Upper lobe of right lung (tissue), 1 donor: ENCODE results near the gene OR4D1. TPM values are rescaled to one million over a fixed set of nuclear protein-coding genes. Genes with fewer than 3 reads are reported as not detected.

Experiments used
- ATAC-seq: fragments of 200-7000 bp; cut with Tn5 transposase; one replicate; pipeline ENCODE4 v1.9.1; 2020; ENCODE audit warnings: mild to moderate bottlenecking, moderate library complexity
- DNase-seq: peaks from one replicate; pipeline ENCODE4 v3.0.0-alpha.2; 2020
- H3K27ac ChIP-seq: fragments of 200-600 bp; one replicate; pipeline ENCODE4 v1.8.0; 2022
- H3K27me3 ChIP-seq: fragments of 200-600 bp; one replicate; pipeline ENCODE4 v1.8.0; 2022; ENCODE audit warnings: mild to moderate bottlenecking
- H3K36me3 ChIP-seq: fragments of 200-600 bp; one replicate; pipeline ENCODE4 v1.8.0; 2022
- H3K4me1 ChIP-seq: fragments of 200-600 bp; one replicate; pipeline ENCODE4 v1.8.0; 2022
- H3K4me3 ChIP-seq: fragments of 200-600 bp; one replicate; pipeline ENCODE4 v1.8.0; 2022; ENCODE audit warnings: mild to moderate bottlenecking
- H3K9me3 ChIP-seq: fragments of 200-600 bp; one replicate; pipeline ENCODE4 v1.8.0; 2022
- intact Hi-C: fragments of 100-400 bp; cut with DNase I; formaldehyde crosslinking; loops from one replicate; pipeline ENCODE4 v1.11.0; 2022
- total RNA-seq: library from RNA; stranded (reverse); fragmentation: NEBNext Ultra II Directional; extraction: Animal tissue kit (Norgen Biotek cat#: 25700); gene quantifications from one replicate; pipeline ENCODE4 v1.2.1, GENCODE V29; 2021
- TF ChIP-seq, protein P1 (sequence below): fragments of 200-600 bp; IDR thresholded peaks from one replicate; pipeline ENCODE4 v1.8.0; 2022; ENCODE audit warnings: antibody characterized with exemption
- donor health status: DM: no; HTN: yes; CAD: no; lungs with severe emphysema.

OR4D1 gene
- total RNA-seq, 1 donor from 2014 or later, result not detected

DNA sequence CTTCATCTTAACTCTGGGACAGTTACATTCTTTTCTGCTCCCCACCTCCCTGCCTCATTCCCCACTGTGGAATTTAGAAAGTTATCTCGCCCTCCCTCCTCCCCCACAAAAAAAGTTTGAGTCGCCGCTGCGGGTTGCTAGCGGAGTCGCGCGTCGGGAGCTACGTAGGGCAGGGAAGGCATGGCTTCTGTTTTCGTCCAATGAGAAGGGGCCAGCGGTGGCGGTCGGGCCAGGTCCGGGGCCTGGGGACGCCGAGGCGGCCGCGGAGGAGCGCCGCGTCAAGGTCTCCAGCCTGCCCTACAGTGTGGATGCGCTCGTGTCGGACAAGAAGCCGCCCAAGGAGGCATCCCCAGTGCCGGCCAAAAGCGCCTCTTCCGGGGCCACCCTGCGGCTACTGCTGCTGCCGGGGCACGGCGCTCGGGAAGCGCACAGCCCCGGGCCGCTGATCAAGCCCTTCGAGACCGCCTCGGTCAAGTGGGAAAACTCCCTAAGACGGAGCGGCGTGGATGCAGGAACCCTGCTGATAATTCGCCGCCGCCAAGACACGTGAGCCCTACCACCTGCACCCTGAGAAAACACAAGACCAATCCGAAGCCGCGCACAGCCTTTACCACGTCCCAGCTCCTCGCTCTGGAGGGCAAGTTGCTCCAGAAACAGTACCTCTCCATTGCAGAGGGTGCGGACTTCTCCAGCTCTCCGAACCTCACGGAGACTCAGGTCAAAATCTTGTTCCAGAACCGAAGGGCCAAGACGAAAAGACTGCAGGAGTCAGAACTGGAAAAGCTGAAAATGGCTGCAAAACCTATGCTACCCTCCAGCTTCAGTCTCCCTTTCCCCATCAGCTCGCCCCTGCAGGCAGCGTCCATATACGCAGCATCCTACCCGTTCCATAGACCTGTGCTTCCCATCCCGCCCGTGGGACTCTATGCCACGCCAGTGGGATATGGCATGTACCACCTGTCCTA, 8.9 kb downstream of the OR4D1 start:
- ATAC-seq (peak; percentile 80), DNase-seq (peak; percentile 66)
- no peak overlapping the region for H3K27ac ChIP-seq
- H3K4me1 ChIP-seq, result no peaks in the 10 kb centered on the region
- TF ChIP-seq, protein P1, sequence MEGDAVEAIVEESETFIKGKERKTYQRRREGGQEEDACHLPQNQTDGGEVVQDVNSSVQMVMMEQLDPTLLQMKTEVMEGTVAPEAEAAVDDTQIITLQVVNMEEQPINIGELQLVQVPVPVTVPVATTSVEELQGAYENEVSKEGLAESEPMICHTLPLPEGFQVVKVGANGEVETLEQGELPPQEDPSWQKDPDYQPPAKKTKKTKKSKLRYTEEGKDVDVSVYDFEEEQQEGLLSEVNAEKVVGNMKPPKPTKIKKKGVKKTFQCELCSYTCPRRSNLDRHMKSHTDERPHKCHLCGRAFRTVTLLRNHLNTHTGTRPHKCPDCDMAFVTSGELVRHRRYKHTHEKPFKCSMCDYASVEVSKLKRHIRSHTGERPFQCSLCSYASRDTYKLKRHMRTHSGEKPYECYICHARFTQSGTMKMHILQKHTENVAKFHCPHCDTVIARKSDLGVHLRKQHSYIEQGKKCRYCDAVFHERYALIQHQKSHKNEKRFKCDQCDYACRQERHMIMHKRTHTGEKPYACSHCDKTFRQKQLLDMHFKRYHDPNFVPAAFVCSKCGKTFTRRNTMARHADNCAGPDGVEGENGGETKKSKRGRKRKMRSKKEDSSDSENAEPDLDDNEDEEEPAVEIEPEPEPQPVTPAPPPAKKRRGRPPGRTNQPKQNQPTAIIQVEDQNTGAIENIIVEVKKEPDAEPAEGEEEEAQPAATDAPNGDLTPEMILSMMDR, result no peak
- intact Hi-C loops, result no loop called here
- no peaks in the 10 kb centered on the region for H3K36me3 ChIP-seq
- peaks cover 57% of the 10 kb centered on the region for H3K27me3 ChIP-seq
- peak overlapping the region; percentile 39 for H3K4me3 ChIP-seq
- H3K9me3 ChIP-seq, result no peaks in the 10 kb centered on the region

DNA sequence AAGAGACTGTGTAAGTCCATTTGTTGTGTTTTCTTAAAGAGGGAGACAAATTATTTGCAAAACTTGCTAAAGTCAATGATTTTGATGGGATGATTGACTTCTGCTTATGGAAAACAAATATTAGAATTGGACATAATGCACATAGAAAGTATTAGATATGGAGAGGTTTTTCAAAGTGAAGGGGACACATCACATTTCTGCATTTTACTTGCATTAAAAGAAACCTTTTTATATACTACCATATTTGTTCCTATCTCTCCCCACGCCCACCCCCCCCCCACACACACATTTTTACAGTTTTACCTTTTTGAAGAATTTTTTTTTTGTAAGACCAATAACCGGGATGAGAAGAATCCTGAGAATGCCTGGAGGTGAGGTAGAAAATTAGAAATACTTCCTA, 10.0 kb downstream of the OR4D1 start:
- intact Hi-C loops, result no loop called here
- DNase-seq (no peak), ATAC-seq (no peak)
- Histone ChIP-seq H3K9me3 (no peaks in the 10 kb centered on the region), H3K36me3 (no peaks in the 10 kb centered on the region), H3K4me3 (no peak overlapping the region), H3K27ac (no peak overlapping the region), H3K27me3 (peaks cover 54% of the 10 kb centered on the region), H3K4me1 (no peaks in the 10 kb centered on the region)
- TF ChIP-seq, protein P1, result no peak

DNA sequence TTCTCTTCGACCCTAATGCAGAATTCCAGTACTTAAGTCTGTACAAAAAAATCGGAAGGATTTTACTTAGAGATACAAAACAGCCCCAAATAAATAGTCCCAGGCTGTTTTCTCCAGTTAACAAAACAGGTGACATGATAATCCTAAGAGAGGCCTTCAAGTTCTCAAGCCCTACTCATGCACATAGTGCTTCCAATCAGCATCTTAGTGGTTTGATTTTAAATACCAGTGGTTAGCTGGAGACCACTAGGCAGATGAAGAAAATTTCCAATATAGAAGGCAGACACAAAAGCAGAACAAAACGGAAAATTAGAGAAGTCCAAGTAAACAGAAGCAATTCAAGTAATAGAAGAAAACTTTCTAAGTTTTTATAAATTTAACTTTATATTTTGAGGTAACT, 13.4 kb downstream of the OR4D1 start:
- TF ChIP-seq, protein P1, result no peak
- no peaks in the 10 kb centered on the region for H3K4me1 ChIP-seq
- ATAC-seq (no peak), DNase-seq (no peak)
- H3K36me3 ChIP-seq, result no peaks in the 10 kb centered on the region
- no peak overlapping the region for H3K4me3 ChIP-seq
- H3K9me3 ChIP-seq, result no peaks in the 10 kb centered on the region
- peaks cover 39% of the 10 kb centered on the region for H3K27me3 ChIP-seq
- intact Hi-C loops, result no loop called here
- H3K27ac ChIP-seq, result no peak overlapping the region

DNA sequence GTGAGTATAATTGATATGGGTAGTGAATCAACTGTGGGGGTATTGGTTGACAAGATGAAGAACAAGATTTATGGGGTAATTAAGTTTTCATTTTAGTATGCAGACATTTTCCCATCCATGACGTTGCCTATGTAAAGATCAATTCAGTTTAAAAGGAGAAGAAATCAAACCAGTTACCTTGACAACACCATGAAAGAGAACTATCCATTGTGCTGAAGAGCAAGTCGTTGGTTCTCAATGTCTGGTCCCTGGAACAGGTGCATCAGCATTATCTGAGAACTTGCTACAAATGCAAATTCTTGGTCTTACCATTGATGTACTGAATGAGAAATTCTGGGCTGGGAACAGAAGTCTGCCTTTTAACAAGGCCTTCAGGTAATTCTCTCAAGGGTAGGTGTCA, 17.8 kb downstream of the OR4D1 start:
- TF ChIP-seq, protein P1, result no peak
- peaks cover 1% of the 10 kb centered on the region for H3K27me3 ChIP-seq
- intact Hi-C loops, result no loop called here

DNA sequence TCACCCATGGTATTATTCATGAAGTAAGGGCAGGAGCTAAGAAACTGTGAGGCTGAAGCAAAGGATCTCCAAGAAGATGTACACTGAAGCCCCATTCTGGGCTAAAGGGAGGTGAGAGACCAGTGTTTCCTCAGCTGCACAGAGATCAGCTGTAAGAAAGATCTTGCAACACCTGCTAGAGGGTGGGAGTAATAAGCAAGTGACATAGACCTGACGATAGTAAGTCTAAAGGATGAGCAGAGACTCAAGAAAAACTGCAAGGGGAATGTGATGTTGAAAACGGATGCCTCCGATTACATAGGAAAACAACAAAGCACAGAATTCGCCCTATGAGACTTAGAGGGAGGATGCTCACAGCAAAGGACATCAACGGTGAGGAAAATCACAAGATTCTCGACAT, 18.5 kb downstream of the OR4D1 start, which contains the start of gene OR4D2:
Gene OR4D2 (plus strand): TSS at position 301 of the 400 bp plus-strand sequence. CDS start 2,674 bp downstream, outside the sequence.
- ATAC-seq (no peak), DNase-seq (no peak)
- no peaks in the 10 kb centered on the region for H3K4me1 ChIP-seq
- H3K27ac ChIP-seq, result no peak within 1 kb of the TSS
- H3K4me3 ChIP-seq, result no peak within 1 kb of the TSS
- TF ChIP-seq, protein P1, result no peak
- H3K36me3 ChIP-seq, result no peaks in the 10 kb centered on the region
- H3K27me3 ChIP-seq, result no peaks in the 10 kb centered on the region
- no peaks in the 10 kb centered on the region for H3K9me3 ChIP-seq
- intact Hi-C loops, result no loop called here

More for the DNA sequence above, 17.8 kb downstream of the OR4D1 start:
- ATAC-seq, result no peak
- Histone ChIP-seq H3K36me3 (no peaks in the 10 kb centered on the region), H3K9me3 (no peaks in the 10 kb centered on the region), H3K27ac (no peak overlapping the region), H3K4me3 (no peak overlapping the region), H3K4me1 (no peaks in the 10 kb centered on the region)
- DNase-seq, result no peak
